Measurements from ENCODE around the gene MEGF11. TPM values are rescaled to one million over a fixed set of nuclear protein-coding genes. Genes with fewer than 3 reads are reported as not detected.

The MEGF11 gene
- total RNA-seq, 1 experiment from 2014 or later, result 1.2 TPM

DNA sequence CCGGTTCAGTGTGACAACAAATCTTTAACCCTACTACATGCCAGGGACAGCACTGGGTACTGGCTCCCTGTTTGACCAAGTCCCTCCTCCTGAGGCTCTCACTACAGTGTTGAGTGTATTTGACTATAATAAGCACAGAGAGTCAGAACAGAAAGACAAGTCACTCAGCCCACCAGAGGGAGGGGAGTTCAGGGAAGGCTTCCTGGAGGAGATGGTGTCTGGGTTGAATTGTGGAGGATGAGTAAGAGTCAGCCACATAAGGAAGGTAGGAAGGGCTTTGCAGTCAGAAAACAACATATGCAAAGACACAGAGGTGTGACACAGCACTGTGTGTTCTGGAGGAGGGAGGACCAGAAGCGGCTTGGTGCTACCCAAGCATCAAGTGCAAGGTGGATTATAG is 17.7 kb downstream of the MEGF11 start:
- no peak for DNase-seq
- no peak overlapping the region for H2BK20ac ChIP-seq (ENCODE audit: low read depth, low read length, poor library complexity, severe bottlenecking)
- H3K18ac ChIP-seq (ENCODE audit: insufficient read length, low read depth, low read length), result no peak overlapping the region
- H3K79me2 ChIP-seq (ENCODE audit: insufficient read depth, low read length), result no peaks in the 10 kb centered on the region
- no peak overlapping the region for H4K5ac ChIP-seq (ENCODE audit: insufficient read length, low read depth, low read length)
- H3K36me3 Mint-ChIP-seq (ENCODE audit: insufficient read depth in 1 of 3, low read depth in 3 of 3), result no peaks in the 10 kb centered on the region; a peak in 1 of 7 replicates
- no peaks in the 10 kb centered on the region for H3K9me3 ChIP-seq (ENCODE audit: control insufficient read depth, low read depth, low read length)
- no peak overlapping the region for H3K27ac Mint-ChIP-seq
- no peak for TF ChIP-seq CTCF (conservative IDR thresholded peaks at IDR 0.05)
- no peaks in the 10 kb centered on the region for H3K79me1 ChIP-seq (ENCODE audit: insufficient read depth, low read depth, low read length, poor library complexity, severe bottlenecking)
- no peaks in the 10 kb centered on the region for H3K23me2 ChIP-seq (ENCODE audit: insufficient read length, low read depth, low read length, poor library complexity, severe bottlenecking)
- no peak overlapping the region for H3K27ac ChIP-seq (ENCODE audit: insufficient read length, low read depth, low read length)
- no peak overlapping the region for H3K4me2 ChIP-seq (ENCODE audit: insufficient read depth, insufficient read length, low read length)
- H2BK120ac ChIP-seq (ENCODE audit: low read depth, low read length, poor library complexity, severe bottlenecking), result no peak overlapping the region
- no peak overlapping the region for H3T11ph ChIP-seq (ENCODE audit: low read length)
- H3K4me3 Mint-ChIP-seq, result no peak overlapping the region; a peak in 1 of 5 replicates
- no peak overlapping the region for H2BK12ac ChIP-seq (ENCODE audit: insufficient read length, low read depth, low read length)
- no peak overlapping the region for H3K56ac ChIP-seq (ENCODE audit: insufficient read length, low read depth, low read length)
- no peak overlapping the region for H3K4ac ChIP-seq (ENCODE audit: low read depth, low read length)
- H3K27me3 Mint-ChIP-seq (ENCODE audit: low read depth), result peaks cover 23% of the 10 kb centered on the region
- no peak overlapping the region for H4K91ac ChIP-seq (ENCODE audit: insufficient read length, low read depth, low read length)
- no peak overlapping the region for H2AK5ac ChIP-seq (ENCODE audit: insufficient read length, low read length)
- no peak overlapping the region for H3K9ac ChIP-seq (ENCODE audit: extremely low read depth, insufficient read length, low read length)
- no peaks in the 10 kb centered on the region for H4K20me1 ChIP-seq (ENCODE audit: control insufficient read depth, insufficient read depth, insufficient read length)
- no peak overlapping the region for H4K8ac ChIP-seq (replicated peaks; ENCODE audit: insufficient read length, low read depth, low read length)
- no peak overlapping the region for H2AFZ ChIP-seq (ENCODE audit: low read length)
- H3K4me1 ChIP-seq (ENCODE audit: insufficient read depth, low read length), result no peaks in the 10 kb centered on the region
- WGBS (ENCODE audit: extremely low coverage, insufficient read length, low lambda C conversion rate), result no CpG with 5 or more reads among the region's 2 CpGs
- no peak overlapping the region for H3K23ac ChIP-seq (ENCODE audit: insufficient read length, low read depth, low read length)
- no peak overlapping the region for H3K14ac ChIP-seq (ENCODE audit: insufficient read depth, low read length)
- H2BK15ac ChIP-seq (ENCODE audit: low read depth, low read length), result no peak overlapping the region
- no peaks in the 10 kb centered on the region for H3K9me3 Mint-ChIP-seq
- no peak overlapping the region for H2BK5ac ChIP-seq (ENCODE audit: insufficient read length, low read length)
- no peaks in the 10 kb centered on the region for H3K27me3 ChIP-seq (ENCODE audit: insufficient read depth, low read length)
- H3K4me1 Mint-ChIP-seq, result peaks cover 5 to 13% of the 10 kb centered on the region in 2 experiments
